HG03558 (cell line): Measurements from ENCODE around the gene SLC25A38.
"Not testable (repeated sequence)": the region's sequence is repeated elsewhere in the genome, so short reads cannot be mapped to it uniquely, and the experiment has no call there.

Experiments
- ATAC-seq: cut with Tn5 transposase; IDR thresholded peaks from one replicate; pipeline ENCODE4 v1.9.1; 2021; ENCODE audit warnings: moderate number of reproducible peaks; ENCODE audit not compliant: unreplicated experiment; ENCODE audit errors: extremely low read depth

SLC25A38 gene

GRCh38 chr3:39383045-39383880 is at the start of gene SLC25A38:
Gene SLC25A38 (plus strand): TSS chr3:39383370. CDS start chr3:39383725, 355 bp downstream.
- peak; percentile 42 for ATAC-seq

GRCh38 chr3:39333607-39334006 is 49.6 kb upstream of the SLC25A38 start:
- no peak for ATAC-seq

- ATAC-seq = no peak
Observed at GRCh38 chr3:39334205-39334604, 49.0 kb upstream of the SLC25A38 start.

- ATAC-seq = no peak
Observed at GRCh38 chr3:39338201-39338600, 45.0 kb upstream of the SLC25A38 start.

- no peak for ATAC-seq
Observed at GRCh38 chr3:39339086-39339485, 44.1 kb upstream of the SLC25A38 start.

- no peak for ATAC-seq
Observed at GRCh38 chr3:39343076-39343717, 40.0 kb upstream of the SLC25A38 start.

GRCh38 chr3:39343760-39344159 is 39.4 kb upstream of the SLC25A38 start:
- no peak for ATAC-seq

- no peak for ATAC-seq
Observed at GRCh38 chr3:39344746-39345344, 38.3 kb upstream of the SLC25A38 start.

- no peak for ATAC-seq
Observed at GRCh38 chr3:39346785-39347585, 36.2 kb upstream of the SLC25A38 start.

- no peak for ATAC-seq
Observed at GRCh38 chr3:39347586-39347876, 35.6 kb upstream of the SLC25A38 start.

- no peak for ATAC-seq
Observed at GRCh38 chr3:39349080-39349479, 34.1 kb upstream of the SLC25A38 start.

GRCh38 chr3:39350714-39351113 is 32.5 kb upstream of the SLC25A38 start:
- ATAC-seq = no peak

- ATAC-seq = not testable (repeated sequence)
Observed at GRCh38 chr3:39351134-39351533, 32.0 kb upstream of the SLC25A38 start.

- not testable (repeated sequence) for ATAC-seq
Observed at GRCh38 chr3:39353168-39353927, 29.8 kb upstream of the SLC25A38 start.

- no peak for ATAC-seq
Observed at GRCh38 chr3:39358333-39358732, 24.8 kb upstream of the SLC25A38 start.

- no peak for ATAC-seq
Observed at GRCh38 chr3:39361252-39361927, 21.8 kb upstream of the SLC25A38 start.

- ATAC-seq = no peak
Observed at GRCh38 chr3:39362192-39362591, 21.0 kb upstream of the SLC25A38 start.

- no peak for ATAC-seq
Observed at GRCh38 chr3:39362812-39363211, 20.4 kb upstream of the SLC25A38 start.

- ATAC-seq = not testable (repeated sequence)
Observed at GRCh38 chr3:39370450-39370849, 12.7 kb upstream of the SLC25A38 start.
